Urothelium cell line (cell line): ENCODE data around the gene C16orf46.
"Not testable (repeated sequence)": the region's sequence is repeated elsewhere in the genome, so short reads cannot be mapped to it uniquely, and the experiment has no call there.

Source experiments
- DNase-seq: peaks from one replicate; pipeline ENCODE4 v3.0.0; 2011; ENCODE audit warnings: low spot score, mixed read lengths
- FAIRE-seq: peaks from 2 replicates; lab custom pipeline; 2011; peaks lifted over from hg19 to GRCh38; lab: Jason Lieb, UNC

The C16orf46 gene, protein sequence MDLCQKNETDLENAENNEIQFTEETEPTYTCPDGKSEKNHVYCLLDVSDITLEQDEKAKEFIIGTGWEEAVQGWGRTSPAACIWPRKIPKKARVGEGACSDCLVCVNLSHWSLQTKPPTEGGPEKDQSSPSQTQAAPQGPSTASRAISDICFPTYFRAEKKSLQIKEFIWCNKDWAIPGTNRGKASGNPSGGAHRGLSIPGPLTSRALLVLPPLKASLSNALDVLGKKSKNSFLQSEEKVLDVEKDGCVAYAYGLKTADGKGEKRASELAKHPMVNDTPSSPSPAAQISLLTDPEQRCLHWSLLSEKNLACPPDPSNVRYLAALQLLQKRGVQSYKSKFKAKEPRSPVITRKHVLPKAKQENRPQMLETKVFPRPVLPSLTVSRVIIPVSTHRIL

GRCh38 chr16:81077076-81077940 lies at the start of gene C16orf46:
Gene C16orf46 (minus strand): TSS chr16:81077238. CDS start chr16:81063955, 13,283 bp downstream.
- DNase-seq (peak; percentile 98), FAIRE-seq (peak; percentile 95)

DNA sequence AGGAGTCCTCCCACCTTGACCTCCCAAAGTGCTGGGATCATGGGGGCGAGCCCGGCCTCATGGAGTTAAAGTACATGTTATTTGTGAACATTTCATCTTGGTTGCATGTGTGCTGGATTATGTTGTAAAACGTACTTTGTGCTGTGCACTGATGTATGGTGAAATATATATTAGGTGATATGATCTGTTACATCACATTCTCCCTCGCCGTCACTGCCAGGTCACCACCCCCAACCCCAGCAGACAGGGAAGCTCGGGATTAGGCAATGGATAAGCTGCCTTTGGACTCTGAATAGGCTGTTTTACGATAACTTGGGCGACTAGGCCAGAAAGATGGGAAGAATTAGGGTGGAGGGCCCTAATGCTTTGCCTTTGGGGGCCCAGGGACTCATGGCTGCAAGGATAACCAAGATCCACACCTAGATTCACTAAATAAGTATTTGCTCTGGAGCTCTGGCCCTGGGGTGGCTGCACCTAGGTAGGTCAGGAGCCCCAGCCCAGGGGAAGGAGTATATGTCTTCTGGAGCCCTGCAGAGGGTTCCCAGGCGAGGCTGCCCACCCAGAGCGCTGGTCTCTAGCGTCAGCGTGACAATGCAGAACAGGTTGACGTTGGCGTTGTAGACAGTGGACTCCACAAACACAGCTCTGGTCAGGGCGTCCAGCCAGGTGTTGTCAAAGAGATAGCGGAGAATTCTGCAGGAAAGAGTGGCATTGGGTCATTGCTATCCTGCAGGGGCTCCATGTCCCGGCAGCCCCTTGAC lies 46.2 kb upstream of the C16orf46 start:
- DNase-seq (no peak), FAIRE-seq (no peak)

GRCh38 chr16:81121474-81121990 lies 44.5 kb upstream of the C16orf46 start:
- DNase-seq = no peak
- no peak for FAIRE-seq

DNA sequence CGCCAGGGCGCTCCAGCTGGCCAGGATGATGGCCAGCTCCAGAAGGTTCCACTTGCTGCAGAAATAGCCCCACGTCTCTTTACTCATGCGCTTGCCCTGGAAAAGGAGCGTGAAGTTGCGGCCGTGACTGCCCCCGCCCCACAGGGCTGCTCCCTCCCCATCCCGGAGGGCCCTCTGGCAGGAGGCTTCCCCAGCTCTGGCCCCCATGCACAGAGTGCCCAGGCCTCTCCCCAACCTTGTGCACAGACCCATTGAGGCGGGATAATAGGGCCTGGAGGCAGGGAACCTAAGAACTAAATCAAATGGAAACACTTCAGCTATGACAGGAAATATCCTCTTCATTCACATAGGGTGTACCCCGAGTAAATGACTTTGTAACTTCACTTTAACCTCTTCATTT lies 40.4 kb upstream of the C16orf46 start:
- DNase-seq (no peak), FAIRE-seq (no peak)

- no peak for DNase-seq
- no peak for FAIRE-seq
Measured at GRCh38 chr16:81116285-81116684, 39.2 kb upstream of the C16orf46 start.

DNA sequence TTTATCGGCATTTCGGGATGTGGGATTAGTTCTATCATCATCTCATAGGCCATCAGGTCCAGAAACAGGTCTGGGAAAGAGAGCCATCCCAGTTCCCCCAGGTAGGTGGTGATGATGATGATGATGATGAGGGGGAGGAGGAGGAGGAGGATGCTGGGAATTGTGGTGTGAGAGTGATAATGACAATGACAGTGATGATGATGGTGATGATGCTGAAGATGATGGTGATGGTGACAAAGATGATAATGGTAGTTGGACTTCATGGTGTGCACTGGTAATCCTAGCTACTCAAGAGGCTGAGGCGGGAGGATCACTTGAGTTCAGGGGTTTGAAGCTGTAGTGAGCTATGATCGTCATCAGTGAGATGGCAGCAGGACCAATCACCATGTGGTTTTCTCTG lies 35.4 kb upstream of the C16orf46 start:
- FAIRE-seq (no peak), DNase-seq (no peak)

- DNase-seq, FAIRE-seq: not testable (repeated sequence)
Measured at GRCh38 chr16:81109274-81109673, 32.2 kb upstream of the C16orf46 start.

GRCh38 chr16:81107511-81107910 lies 30.5 kb upstream of the C16orf46 start:
- FAIRE-seq (no peak), DNase-seq (no peak)

GRCh38 chr16:81106826-81107503 lies 29.9 kb upstream of the C16orf46 start:
- FAIRE-seq = no peak
- DNase-seq = no peak

DNA sequence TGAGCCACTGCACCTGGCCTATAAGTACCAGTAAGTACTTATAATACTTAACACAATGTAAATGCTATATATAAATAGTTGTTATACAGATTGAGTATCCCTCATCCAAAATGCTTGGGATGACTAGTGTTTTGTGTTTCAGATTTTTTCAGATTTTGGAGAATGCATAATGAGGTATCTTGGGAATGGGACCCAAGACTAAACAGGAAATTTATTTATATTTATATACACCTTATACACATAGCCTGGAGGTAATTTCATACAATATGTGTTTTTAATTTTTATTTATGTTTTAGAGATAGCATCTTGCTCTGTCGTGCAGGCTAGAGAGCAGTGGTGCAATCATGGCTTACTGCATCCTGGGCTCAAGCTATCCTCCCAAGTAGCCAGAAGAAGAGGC lies 28.9 kb upstream of the C16orf46 start:
- DNase-seq (no peak), FAIRE-seq (no peak)

GRCh38 chr16:81101702-81102101 lies 24.7 kb upstream of the C16orf46 start:
- DNase-seq (no peak), FAIRE-seq (no peak)

DNA sequence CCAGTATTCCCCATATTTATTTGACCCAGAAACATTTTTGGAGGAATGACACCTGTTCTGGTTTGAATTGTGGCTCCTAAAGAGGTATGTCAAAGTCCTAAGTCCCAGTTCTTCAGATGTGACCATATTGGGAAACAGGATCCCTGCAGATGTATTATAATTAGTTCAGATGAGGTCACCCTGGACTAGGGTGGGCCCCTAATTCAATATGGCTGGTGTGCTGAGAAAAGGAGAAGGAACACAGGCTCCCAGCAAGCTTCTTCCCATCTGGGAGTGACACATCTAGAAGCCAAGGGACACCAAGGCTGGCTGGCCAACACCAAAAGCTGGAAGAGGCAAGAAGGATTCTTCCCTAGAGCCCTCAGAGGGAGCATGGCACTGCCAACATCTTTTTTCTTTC lies 22.9 kb upstream of the C16orf46 start:
- no peak for DNase-seq
- no peak for FAIRE-seq

- DNase-seq (no peak), FAIRE-seq (no peak)
Measured at GRCh38 chr16:81097230-81097629, 20.2 kb upstream of the C16orf46 start.

- DNase-seq (no peak), FAIRE-seq (no peak)
Measured at GRCh38 chr16:81096715-81097208, 19.7 kb upstream of the C16orf46 start.

DNA sequence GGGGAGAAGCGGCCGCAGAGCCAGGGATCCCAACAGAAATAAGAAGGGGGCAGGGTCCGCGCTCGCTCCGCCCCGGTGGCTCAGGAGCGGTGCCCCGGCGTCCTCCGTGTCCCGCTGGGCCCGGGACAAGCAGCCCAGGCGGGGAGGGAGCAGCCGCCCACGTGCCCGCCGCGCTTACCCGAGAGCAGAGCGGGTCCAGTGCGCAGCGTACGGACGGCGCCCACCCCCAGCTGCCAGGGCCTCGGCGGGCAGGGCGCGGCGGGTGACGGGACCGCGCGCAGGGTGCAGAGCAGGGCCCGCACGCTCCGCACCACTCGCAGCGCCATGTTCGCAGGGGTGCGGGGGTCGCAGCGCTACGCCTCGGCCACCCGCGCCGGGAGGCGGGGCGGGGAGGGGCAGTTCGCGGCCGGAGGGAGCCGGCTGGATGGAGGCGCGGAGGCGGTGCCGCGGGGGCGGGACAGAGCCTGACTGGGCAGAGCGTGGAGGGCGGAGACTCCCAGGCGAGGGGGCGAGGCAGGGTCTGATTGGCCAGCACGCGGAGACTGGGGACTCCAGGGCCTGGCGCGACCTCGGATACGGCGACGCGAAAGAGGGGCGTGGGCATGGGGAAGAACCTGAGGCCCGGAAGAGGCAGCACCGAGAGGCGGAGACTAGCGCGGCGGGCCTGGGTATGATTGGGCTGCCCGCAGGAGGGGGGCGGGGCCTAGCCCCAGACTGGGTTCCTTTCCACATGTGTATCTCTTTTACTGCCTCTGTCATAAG lies 19.1 kb upstream of the C16orf46 start, which contains the start of gene GCSH:
GCSH (minus strand) TSS at position 443 of the 762 bp plus-strand sequence; CDS start at position 326, 117 bp downstream.
- DNase-seq (peak; percentile 99), FAIRE-seq (peak; percentile 79)

DNA sequence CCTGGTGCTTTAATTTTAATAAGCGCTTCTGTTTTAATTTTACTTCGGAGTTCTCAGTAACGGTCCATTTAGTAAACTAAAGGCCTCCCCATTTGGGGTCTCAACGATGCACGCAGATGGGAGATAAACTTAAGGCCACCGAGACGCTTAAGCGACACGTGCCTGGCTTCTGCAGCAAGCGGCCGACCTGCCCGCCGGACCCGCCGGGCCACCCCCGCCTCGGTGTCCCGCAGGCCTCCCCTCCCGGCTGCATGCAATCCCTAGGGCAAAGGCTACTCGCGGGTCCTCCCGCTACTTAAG lies 18.6 kb upstream of the C16orf46 start:
- DNase-seq = no peak
- FAIRE-seq = no peak

- no peak for FAIRE-seq
Measured at GRCh38 chr16:81094771-81095251, 17.8 kb upstream of the C16orf46 start.

DNA sequence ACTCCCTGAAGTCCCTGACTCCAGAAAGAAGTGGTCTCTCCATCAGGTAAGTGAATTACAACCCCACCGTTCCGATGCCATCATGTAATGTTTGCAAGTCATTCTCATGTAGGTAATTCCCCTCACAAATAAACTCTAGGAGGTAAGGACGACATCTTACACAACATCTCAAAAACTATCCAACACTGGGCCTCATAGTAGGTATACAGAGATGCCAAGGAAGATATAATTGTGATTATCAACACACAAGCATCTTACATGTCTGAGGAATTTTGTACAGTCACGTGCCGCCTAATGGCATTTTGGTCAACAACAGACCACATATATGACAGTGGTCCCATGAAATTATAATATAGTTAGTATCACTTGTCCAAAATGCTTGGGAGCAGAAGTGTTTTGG lies 11.8 kb upstream of the C16orf46 start:
- FAIRE-seq (no peak), DNase-seq (no peak)

More at GRCh38 chr16:81094771-81095251, 17.8 kb upstream of the C16orf46 start:
- no peak for DNase-seq

DNA sequence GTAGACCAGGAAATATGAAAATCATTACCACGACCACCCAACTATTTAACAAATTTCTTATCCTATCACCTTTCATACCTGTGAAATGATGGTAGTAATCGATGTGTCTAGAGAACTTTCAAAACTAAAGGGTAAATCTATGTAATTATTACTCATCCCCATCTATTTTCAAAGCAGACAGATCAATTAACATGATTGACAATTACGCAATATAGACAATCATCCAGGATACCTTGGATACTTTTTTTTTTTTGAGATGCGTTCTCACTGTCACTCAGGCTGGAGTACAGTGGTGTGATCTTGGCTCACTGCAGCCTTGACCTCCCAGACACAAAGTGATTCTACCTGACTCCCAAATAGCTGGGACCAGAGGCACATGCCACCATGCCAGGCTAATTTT lies 4.0 kb upstream of the C16orf46 start:
- FAIRE-seq (no peak), DNase-seq (no peak)
